Muscle of back (tissue), 13 donors: Measurements from ENCODE around the gene JHY. TPM values are rescaled to one million over a fixed set of nuclear protein-coding genes. Genes with fewer than 3 reads are reported as not detected.
"Not testable (repeated sequence)": the region's sequence is repeated elsewhere in the genome, so short reads cannot be mapped to it uniquely, and the experiment has no call there.

Source experiments
- DNase-seq, 3 donors: peaks; one replicate each; pipeline versions ENCODE4 v3.0.0 to v3.0.0-alpha.2; 2013
- long read RNA-seq, 9 donors: transcript quantifications; one replicate each; lab custom pipeline, GENCODE V29; 2026
- polyA plus RNA-seq, 10 donors: library from polyadenylated mRNA; unstranded; fragments of 120-200 nt; gene quantifications; one replicate each; pipeline ENCODE4 v1.2.1, GENCODE V29; 2013; ENCODE audit not compliant: insufficient read length in 10 of 10

The JHY gene
- 1 to 10 TPM; 1.4 to 3.9 (median 2.0) TPM for polyA plus RNA-seq
- long read RNA-seq, donor 1: 0 reads
- long read RNA-seq, donor 2, partial matches to known transcripts: 1,492 of 1,951 reads
- long read RNA-seq, donor 2, other reads (novel, unspliced or antisense): 459 of 1,951 reads
- long read RNA-seq, donor 3: 0 reads
- long read RNA-seq, donor 4, partial matches to known transcripts: 0 of 1 reads
- long read RNA-seq, donor 4, other reads (novel, unspliced or antisense): 0 of 1 reads
- long read RNA-seq, donor 5: 0 reads
- long read RNA-seq, donor 6: 0 reads
- long read RNA-seq, donor 7: 0 reads
- long read RNA-seq, donor 8, partial matches to known transcripts: 920 of 1,151 reads
- long read RNA-seq, donor 8, other reads (novel, unspliced or antisense): 230 of 1,151 reads
- long read RNA-seq, donor 9: 0 reads

GRCh38 chr11:122882189-122882856 lies at the start of gene JHY:
TSS of gene JHY (plus strand) at chr11:122882759. CDS start at chr11:122885850, 3,091 bp downstream.
- DNase-seq: peak in 2 of 3 donors; percentile 42 to 70

GRCh38 chr11:122833846-122834464 lies 48.6 kb upstream of the JHY start:
- DNase-seq: no peak

GRCh38 chr11:122836916-122837315 lies 45.6 kb upstream of the JHY start:
- DNase-seq: no peak

GRCh38 chr11:122837528-122838346 lies 44.8 kb upstream of the JHY start:
- DNase-seq: no peak

- DNase-seq: no peak
Observed at GRCh38 chr11:122843281-122844141, 39.0 kb upstream of the JHY start.

- no peak for DNase-seq
Observed at GRCh38 chr11:122847466-122847865, 35.1 kb upstream of the JHY start.

GRCh38 chr11:122848186-122848585 lies 34.4 kb upstream of the JHY start:
- peak in 1 of 3 donors; percentile 49 for DNase-seq

GRCh38 chr11:122850076-122850631 lies 32.4 kb upstream of the JHY start:
- DNase-seq: peak in 2 of 3 donors; percentile 16 to 20

- DNase-seq: no peak
Observed at GRCh38 chr11:122851366-122851966, 31.1 kb upstream of the JHY start.

- no peak for DNase-seq
Observed at GRCh38 chr11:122852074-122852795, 30.3 kb upstream of the JHY start.

- no peak for DNase-seq
Observed at GRCh38 chr11:122852796-122853160, 29.8 kb upstream of the JHY start.

GRCh38 chr11:122853261-122853660 lies 29.3 kb upstream of the JHY start:
- no peak for DNase-seq

- peak; percentile 82 to 90 (median 86) for DNase-seq
Observed at GRCh38 chr11:122853971-122854446, 28.6 kb upstream of the JHY start.

GRCh38 chr11:122861631-122862030 lies 20.9 kb upstream of the JHY start:
- DNase-seq: no peak

- DNase-seq: no peak
Observed at GRCh38 chr11:122862091-122862490, 20.5 kb upstream of the JHY start.

GRCh38 chr11:122863154-122863553 lies 19.4 kb upstream of the JHY start:
- not testable (repeated sequence) for DNase-seq

GRCh38 chr11:122863704-122864326 lies 18.7 kb upstream of the JHY start:
- DNase-seq: peak; percentile 35 to 68 (median 63)

- no peak for DNase-seq
Observed at GRCh38 chr11:122864386-122865115, 18.0 kb upstream of the JHY start.
